GM21515 (cell line): ENCODE measurements around the gene ERFL.
A peak's percentile ranks its signal among the peaks of the same experiment; 100 is the strongest.

ENCODE experiments used
- ATAC-seq: cut with Tn5 transposase; IDR thresholded peaks from one replicate; pipeline ENCODE4 v1.9.1; 2021; ENCODE audit not compliant: unreplicated experiment

Gene ERFL

GRCh38 chr19:41928221-41928683 lies at the start of gene ERFL:
TSS of gene ERFL (minus strand) at chr19:41928449. CDS start at chr19:41912919, 15,530 bp downstream.
- ATAC-seq = no peak

GRCh38 chr19:41977916-41978315 lies 49.7 kb upstream of the ERFL start:
- ATAC-seq = no peak

- no peak for ATAC-seq
These were observed 46.4 kb upstream of the ERFL start for GRCh38 chr19:41974652-41975051.

GRCh38 chr19:41971363-41971762 lies 43.1 kb upstream of the ERFL start:
- ATAC-seq = no peak

GRCh38 chr19:41969772-41970458 lies 41.7 kb upstream of the ERFL start:
- no peak for ATAC-seq

GRCh38 chr19:41968751-41969595 lies 40.7 kb upstream of the ERFL start:
- ATAC-seq = no peak

GRCh38 chr19:41967054-41967783 lies 39.0 kb upstream of the ERFL start:
- ATAC-seq = no peak

- ATAC-seq = no peak
These were observed 36.9 kb upstream of the ERFL start for GRCh38 chr19:41965106-41965505.

- no peak for ATAC-seq
These were observed 32.7 kb upstream of the ERFL start for GRCh38 chr19:41960973-41961372.

GRCh38 chr19:41959056-41960053 lies 31.1 kb upstream of the ERFL start, which contains the start of gene RABAC1:
TSS of gene RABAC1 (minus strand) at chr19:41959321. CDS start at chr19:41959292, 29 bp downstream.
- ATAC-seq = peak; percentile 79

- peak; percentile 55 for ATAC-seq
These were observed 30.3 kb upstream of the ERFL start for GRCh38 chr19:41958367-41959055.

- no peak for ATAC-seq
These were observed 29.7 kb upstream of the ERFL start for GRCh38 chr19:41957838-41958366.

GRCh38 chr19:41957161-41957837 lies 29.1 kb upstream of the ERFL start:
- ATAC-seq = no peak

GRCh38 chr19:41956621-41957020 lies 28.4 kb upstream of the ERFL start:
- no peak for ATAC-seq

GRCh38 chr19:41955521-41955920 lies 27.3 kb upstream of the ERFL start:
- ATAC-seq = no peak

GRCh38 chr19:41951686-41952172 lies 23.5 kb upstream of the ERFL start:
- no peak for ATAC-seq

- ATAC-seq = no peak
These were observed 18.8 kb upstream of the ERFL start for GRCh38 chr19:41947091-41947490.

- peak; percentile 72 for ATAC-seq
These were observed 17.0 kb upstream of the ERFL start for GRCh38 chr19:41945135-41945766.
